IgD-negative memory B cell (primary cell): Measurements from ENCODE around the gene FRZB. TPM values are rescaled to one million over a fixed set of nuclear protein-coding genes. Genes with fewer than 3 reads are reported as not detected.
"Not testable (repeated sequence)": the region's sequence is repeated elsewhere in the genome, so short reads cannot be mapped to it uniquely, and the experiment has no call there.

Source experiments
- H3K27ac Mint-ChIP-seq, 3 donors: one replicate each; pipeline ENCODE4 v1.8.0; 2020 to 2022; ENCODE audit warnings: mild to moderate bottlenecking in 3 of 3, mixed read lengths in 3 of 3, moderate library complexity in 1 of 3
- H3K27me3 Mint-ChIP-seq: one replicate; pipeline ENCODE4 v1.8.0; 2021; ENCODE audit warnings: mixed read lengths
- H3K36me3 Mint-ChIP-seq: one replicate; pipeline ENCODE4 v1.8.0; 2020; ENCODE audit warnings: mild to moderate bottlenecking, mixed read lengths
- H3K4me1 Mint-ChIP-seq, 3 donors: one replicate each; pipeline ENCODE4 v1.8.0; 2020 to 2022; ENCODE audit warnings: mixed read lengths in 3 of 3, mild to moderate bottlenecking in 1 of 3
- H3K4me3 Mint-ChIP-seq, 4 donors: one replicate each; pipeline ENCODE4 v1.8.0; 2020 to 2022; ENCODE audit warnings: mild to moderate bottlenecking in 4 of 4, mixed read lengths in 4 of 4, moderate library complexity in 3 of 4
- H3K9me3 Mint-ChIP-seq, 3 donors: one replicate each; pipeline ENCODE4 v1.8.0; 2020 to 2021; ENCODE audit warnings: mixed read lengths in 3 of 3, mild to moderate bottlenecking in 1 of 3
- polyA plus RNA-seq: library from polyadenylated mRNA; unstranded; fragments of 300-500 nt; fragmentation: Illumina TruSeq; gene quantifications from one replicate; pipeline ENCODE4 v1.2.3, GENCODE V29; 2021

Gene FRZB
- polyA plus RNA-seq, 1 donor from 2014 or later: 0.90 TPM

GRCh38 chr2:182895798-182896197, 29.4 kb upstream of the FRZB start:
- Mint-ChIP-seq H3K36me3 (no peaks in the 10 kb centered on the region), H3K4me3 (no peak overlapping the region), H3K9me3 (no peaks in the 10 kb centered on the region), H3K27ac (no peak overlapping the region), H3K4me1 (no peaks in the 10 kb centered on the region), H3K27me3 (no peaks in the 10 kb centered on the region)

GRCh38 chr2:182895169-182895568, 28.7 kb upstream of the FRZB start:
- Mint-ChIP-seq H3K27ac (no peak overlapping the region), H3K4me3 (no peak overlapping the region), H3K4me1 (no peaks in the 10 kb centered on the region), H3K27me3 (no peaks in the 10 kb centered on the region), H3K36me3 (no peaks in the 10 kb centered on the region), H3K9me3 (no peaks in the 10 kb centered on the region)

- Mint-ChIP-seq H3K4me3 (no peak overlapping the region), H3K27ac (no peak overlapping the region), H3K9me3 (no peaks in the 10 kb centered on the region), H3K27me3 (no peaks in the 10 kb centered on the region), H3K4me1 (no peaks in the 10 kb centered on the region), H3K36me3 (no peaks in the 10 kb centered on the region)
Observed at GRCh38 chr2:182894174-182894573, 27.7 kb upstream of the FRZB start.

- Mint-ChIP-seq H3K9me3 (no peaks in the 10 kb centered on the region), H3K36me3 (no peaks in the 10 kb centered on the region), H3K27me3 (no peaks in the 10 kb centered on the region), H3K4me1 (no peaks in the 10 kb centered on the region), H3K27ac (no peak overlapping the region), H3K4me3 (no peak overlapping the region)
Observed at GRCh38 chr2:182893666-182894065, 27.2 kb upstream of the FRZB start.

GRCh38 chr2:182893035-182893434, 26.6 kb upstream of the FRZB start:
- H3K4me1 Mint-ChIP-seq, H3K4me3 Mint-ChIP-seq, H3K27ac Mint-ChIP-seq: not testable (repeated sequence)

GRCh38 chr2:182891611-182892010, 25.2 kb upstream of the FRZB start:
- Mint-ChIP-seq H3K4me1 (no peaks in the 10 kb centered on the region), H3K36me3 (no peaks in the 10 kb centered on the region), H3K4me3 (no peak overlapping the region), H3K9me3 (peaks cover 0 to 2% (median 0%) of the 10 kb centered on the region in 3 donors), H3K27ac (no peak overlapping the region), H3K27me3 (peaks cover 1% of the 10 kb centered on the region)

More at GRCh38 chr2:182893035-182893434, 26.6 kb upstream of the FRZB start:
- H3K9me3 Mint-ChIP-seq, H3K27me3 Mint-ChIP-seq, H3K36me3 Mint-ChIP-seq: not testable (repeated sequence)

GRCh38 chr2:182890773-182891378, 24.4 kb upstream of the FRZB start:
- Mint-ChIP-seq H3K27me3 (peaks cover 1% of the 10 kb centered on the region), H3K36me3 (no peaks in the 10 kb centered on the region), H3K27ac (no peak overlapping the region), H3K4me3 (no peak overlapping the region), H3K9me3 (peaks cover 0 to 2% (median 0%) of the 10 kb centered on the region in 3 donors), H3K4me1 (no peaks in the 10 kb centered on the region)

GRCh38 chr2:182890305-182890704, 23.9 kb upstream of the FRZB start:
- no peak overlapping the region for H3K4me3 Mint-ChIP-seq
- H3K36me3 Mint-ChIP-seq: no peaks in the 10 kb centered on the region
- H3K9me3 Mint-ChIP-seq: peaks cover 0 to 2% (median 0%) of the 10 kb centered on the region in 3 donors
- peaks cover 1% of the 10 kb centered on the region for H3K27me3 Mint-ChIP-seq
- no peaks in the 10 kb centered on the region for H3K4me1 Mint-ChIP-seq
- H3K27ac Mint-ChIP-seq: no peak overlapping the region

- peaks cover 1% of the 10 kb centered on the region for H3K27me3 Mint-ChIP-seq
- H3K4me1 Mint-ChIP-seq: no peaks in the 10 kb centered on the region
- H3K27ac Mint-ChIP-seq: no peak overlapping the region
- no peak overlapping the region for H3K4me3 Mint-ChIP-seq
- H3K9me3 Mint-ChIP-seq: peaks cover 0 to 2% (median 0%) of the 10 kb centered on the region in 3 donors
- no peaks in the 10 kb centered on the region for H3K36me3 Mint-ChIP-seq
Observed at GRCh38 chr2:182887753-182888415, 21.4 kb upstream of the FRZB start.

GRCh38 chr2:182887093-182887492, 20.7 kb upstream of the FRZB start:
- Mint-ChIP-seq H3K36me3 (no peaks in the 10 kb centered on the region), H3K4me3 (no peak overlapping the region), H3K27ac (no peak overlapping the region), H3K4me1 (no peaks in the 10 kb centered on the region), H3K27me3 (peaks cover 1% of the 10 kb centered on the region), H3K9me3 (peaks cover 0 to 2% (median 0%) of the 10 kb centered on the region in 3 donors)

- Mint-ChIP-seq H3K9me3 (peaks cover 0 to 2% (median 0%) of the 10 kb centered on the region in 3 donors), H3K4me3 (no peak overlapping the region), H3K27me3 (peaks cover 1% of the 10 kb centered on the region), H3K4me1 (no peaks in the 10 kb centered on the region), H3K27ac (no peak overlapping the region), H3K36me3 (no peaks in the 10 kb centered on the region)
Observed at GRCh38 chr2:182885771-182886170, 19.3 kb upstream of the FRZB start.

- peaks cover 1% of the 10 kb centered on the region for H3K27me3 Mint-ChIP-seq
- H3K36me3 Mint-ChIP-seq: no peaks in the 10 kb centered on the region
- no peak overlapping the region for H3K4me3 Mint-ChIP-seq
- H3K9me3 Mint-ChIP-seq: peaks cover 0 to 4% (median 0%) of the 10 kb centered on the region in 3 donors
- no peak overlapping the region for H3K27ac Mint-ChIP-seq
- H3K4me1 Mint-ChIP-seq: no peaks in the 10 kb centered on the region
Observed at GRCh38 chr2:182883451-182883850, 17.0 kb upstream of the FRZB start.

- H3K4me3 Mint-ChIP-seq, H3K4me1 Mint-ChIP-seq: not testable (repeated sequence)
- H3K27ac Mint-ChIP-seq: peak overlapping the region in 1 of 3 donors; percentile 5
Observed at GRCh38 chr2:182880100-182880499, 13.7 kb upstream of the FRZB start.

GRCh38 chr2:182876653-182877052, 10.2 kb upstream of the FRZB start:
- not testable (repeated sequence) for H3K4me3 Mint-ChIP-seq, H3K27ac Mint-ChIP-seq, H3K9me3 Mint-ChIP-seq, H3K4me1 Mint-ChIP-seq, H3K36me3 Mint-ChIP-seq, H3K27me3 Mint-ChIP-seq

More at GRCh38 chr2:182880100-182880499, 13.7 kb upstream of the FRZB start:
- not testable (repeated sequence) for H3K9me3 Mint-ChIP-seq, H3K36me3 Mint-ChIP-seq, H3K27me3 Mint-ChIP-seq

GRCh38 chr2:182870227-182870626, 3.8 kb upstream of the FRZB start:
- H3K36me3 Mint-ChIP-seq: no peaks in the 10 kb centered on the region
- H3K27me3 Mint-ChIP-seq: peaks cover 43% of the 10 kb centered on the region
- no peak overlapping the region for H3K27ac Mint-ChIP-seq
- H3K9me3 Mint-ChIP-seq: peaks cover 0 to 3% (median 0%) of the 10 kb centered on the region in 3 donors
- H3K4me3 Mint-ChIP-seq: no peak overlapping the region
- H3K4me1 Mint-ChIP-seq: peaks cover 12 to 22% (median 17%) of the 10 kb centered on the region in 3 donors
